ENCODE results near the gene KDM6B. TPM values are rescaled to one million over a fixed set of nuclear protein-coding genes. Genes with fewer than 3 reads are reported as not detected.

KDM6B gene
- total and polyA plus RNA-seq, 8 donors, result 4.6 to 27.2 (median 10.9) TPM

GRCh38 chr17:7846063-7846735, 12.2 kb downstream of the KDM6B start:
- 78 to 89% (median 85%) methylated on average over 17 to 22 of the region's 22 CpGs for WGBS, 5 donors
- Histone ChIP-seq H3K27me3 (no peaks in the 10 kb centered on the region), H3K27ac (peak overlapping the region in 2 of 5 donors; percentile 99 to 100), H3K4me3 (peak overlapping the region in 2 of 4 donors; percentile 66 to 78), H3K4me1 (peaks cover 15 to 42% (median 38%) of the 10 kb centered on the region in 4 donors), H3K9me3 (no peaks in the 10 kb centered on the region), H3K36me3 (peaks cover 56 to 62% (median 61%) of the 10 kb centered on the region in 4 donors)
- peak in 1 of 2 donors; percentile 10 for DNase-seq
- intact Hi-C loops (cut with DNase I; ENCODE audit: low total_unique reads), result no loop called here
- no peak for TF ChIP-seq CTCF (IDR thresholded peaks at IDR 0.05)
- no peak for TF ChIP-seq POLR2AphosphoS5 (IDR thresholded peaks at IDR 0.05)
- no peak for TF ChIP-seq EP300 (IDR thresholded peaks at IDR 0.05)
- no peak for TF ChIP-seq POLR2A (IDR thresholded peaks at IDR 0.05)

- intact Hi-C loops (cut with DNase I; ENCODE audit: low total_unique reads), result no loop called here
- TF ChIP-seq EP300 (IDR thresholded peaks at IDR 0.05), result no peak
- TF ChIP-seq POLR2A (IDR thresholded peaks at IDR 0.05), result no peak
Observed at GRCh38 chr17:7846765-7847661, 13.0 kb downstream of the KDM6B start.

GRCh38 chr17:7848131-7848579, 14.1 kb downstream of the KDM6B start:
- H3K4me3 ChIP-seq, result no peak overlapping the region
- peaks cover 70 to 80% (median 78%) of the 10 kb centered on the region in 4 donors for H3K36me3 ChIP-seq
- intact Hi-C loops (cut with DNase I; ENCODE audit: low total_unique reads), result no loop called here
- no peak overlapping the region for H3K27ac ChIP-seq
- H3K27me3 ChIP-seq, result no peaks in the 10 kb centered on the region
- peak in 1 of 2 donors; percentile 3 for DNase-seq
- H3K9me3 ChIP-seq, result no peaks in the 10 kb centered on the region
- TF ChIP-seq POLR2A (IDR thresholded peaks at IDR 0.05) (no peak), CTCF (IDR thresholded peaks at IDR 0.05) (no peak), EP300 (IDR thresholded peaks at IDR 0.05) (no peak), POLR2AphosphoS5 (IDR thresholded peaks at IDR 0.05) (no peak)
- peaks cover 22 to 49% (median 38%) of the 10 kb centered on the region in 4 donors for H3K4me1 ChIP-seq
- WGBS, 5 donors, result 79 to 88% (median 85%) methylated on average over 14 to 20 of the region's 20 CpGs

More at GRCh38 chr17:7846765-7847661, 13.0 kb downstream of the KDM6B start:
- DNase-seq, result peak in 1 of 2 donors; percentile 17
- Histone ChIP-seq H3K27me3 (no peaks in the 10 kb centered on the region), H3K27ac (peak overlapping the region in 1 of 5 donors; percentile 34), H3K4me1 (peaks cover 19 to 44% (median 41%) of the 10 kb centered on the region in 4 donors), H3K4me3 (peak overlapping the region in 1 of 4 donors; percentile 66), H3K36me3 (peaks cover 60 to 68% (median 66%) of the 10 kb centered on the region in 4 donors), H3K9me3 (no peaks in the 10 kb centered on the region)
- 83 to 93% (median 86%) methylated on average over 10 to 34 of the region's 34 CpGs for whole genome bisulfite sequencing, 5 donors

GRCh38 chr17:7848739-7849129, 14.7 kb downstream of the KDM6B start:
- Histone ChIP-seq H3K9me3 (no peaks in the 10 kb centered on the region), H3K4me3 (peak overlapping the region in 1 of 4 donors; percentile 2), H3K27ac (peak overlapping the region in 1 of 5 donors; percentile 27), H3K27me3 (no peaks in the 10 kb centered on the region), H3K4me1 (peaks cover 22 to 49% (median 36%) of the 10 kb centered on the region in 4 donors), H3K36me3 (peaks cover 76 to 86% (median 84%) of the 10 kb centered on the region in 4 donors)
- TF ChIP-seq POLR2AphosphoS5 (IDR thresholded peaks at IDR 0.05) (no peak), POLR2A (IDR thresholded peaks at IDR 0.05) (no peak), EP300 (IDR thresholded peaks at IDR 0.05) (no peak), CTCF (IDR thresholded peaks at IDR 0.05) (no peak)
- intact Hi-C loops (cut with DNase I; ENCODE audit: low total_unique reads), result no loop called here
- 92 to 96% (median 93%) methylated on average over 18 to 21 of the region's 21 CpGs for WGBS, 5 donors
- DNase-seq, result peak in 1 of 2 donors; percentile 5

Measured in stomach (tissue), 9 donors.